RWPE1 (cell line): ENCODE data around the gene ACR.
"Not testable (repeated sequence)": the region's sequence is repeated elsewhere in the genome, so short reads cannot be mapped to it uniquely, and the experiment has no call there.

ENCODE experiments used
- CTCF ChIA-PET: fragments of 350-600 bp; sonication (Branson Sonifier 250); formaldehyde crosslinking; extraction: SDS; loops from one replicate; lab custom pipeline; 2021; lab: Yijun Ruan, JAX
- POLR2A ChIA-PET: fragments of 400-600 bp; formaldehyde crosslinking; extraction: SDS; loops from one replicate; lab custom pipeline; 2020; ENCODE audit warnings: antibody characterized with exemption; ENCODE audit not compliant: low non-redundant PET; lab: Yijun Ruan, JAX
- DNase-seq: peaks from one replicate; pipeline ENCODE4 v3.0.0; 2012; ENCODE audit warnings: low spot score
- H3K27ac ChIP-seq: fragments of 450-650 bp; 2 replicates; pipeline ENCODE4 v1.5.1; 2017
- TF ChIP-seq, protein P1 (sequence below): fragments of 450-650 bp; conservative IDR thresholded peaks from 2 replicates; pipeline ENCODE4 v1.5.1; 2017; ENCODE audit warnings: low read depth, mild to moderate bottlenecking

Gene ACR

DNA sequence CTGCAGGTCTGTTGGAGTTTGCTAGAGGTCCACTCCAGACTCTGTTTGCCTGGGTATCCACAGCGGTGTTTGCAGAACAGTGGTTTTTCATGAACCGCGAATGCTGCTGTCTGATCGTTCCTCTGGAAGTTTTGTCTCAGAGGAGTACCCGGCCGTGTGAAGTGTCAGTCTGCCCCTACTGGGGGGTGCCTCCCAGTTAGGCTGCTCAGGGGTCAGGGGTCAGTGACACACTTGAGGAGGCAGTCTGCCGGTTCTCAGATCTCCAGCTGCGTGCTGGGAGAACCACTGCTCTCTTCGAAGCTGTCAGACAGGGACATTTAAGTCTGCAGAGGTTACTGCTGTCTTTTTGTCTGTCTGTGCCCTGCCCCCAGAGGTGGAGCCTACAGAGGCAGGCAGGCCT lies 18.4 kb downstream of the ACR start:
- CTCF ChIA-PET, POLR2A ChIA-PET, DNase-seq, H3K27ac ChIP-seq: not testable (repeated sequence)

DNA sequence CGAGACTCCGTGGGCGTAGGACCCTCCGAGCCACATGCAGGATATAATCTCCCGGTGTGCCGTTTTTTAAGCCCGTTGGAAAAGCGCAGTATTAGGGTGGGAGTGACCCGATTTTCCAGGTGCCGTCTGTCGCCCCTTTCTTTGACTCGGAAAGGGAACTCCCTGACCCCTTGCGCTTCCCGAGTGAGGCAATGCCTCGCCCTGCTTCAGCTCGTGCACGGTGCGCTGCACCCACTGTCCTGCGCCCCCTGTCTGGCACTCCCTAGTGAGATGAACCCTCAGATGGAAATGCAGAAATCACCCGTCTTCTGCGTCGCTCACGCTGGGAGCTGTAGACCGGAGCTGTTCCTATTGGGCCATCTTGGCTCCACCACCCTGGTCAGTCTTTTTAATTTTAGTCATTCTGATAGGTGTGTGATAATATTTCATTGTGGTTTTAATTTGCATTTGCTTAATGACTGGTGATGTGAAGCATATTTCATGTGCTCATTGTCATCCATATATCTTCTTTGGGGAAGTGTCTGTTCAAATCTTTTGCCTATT lies 19.0 kb downstream of the ACR start:
- TF ChIP-seq, protein P1, sequence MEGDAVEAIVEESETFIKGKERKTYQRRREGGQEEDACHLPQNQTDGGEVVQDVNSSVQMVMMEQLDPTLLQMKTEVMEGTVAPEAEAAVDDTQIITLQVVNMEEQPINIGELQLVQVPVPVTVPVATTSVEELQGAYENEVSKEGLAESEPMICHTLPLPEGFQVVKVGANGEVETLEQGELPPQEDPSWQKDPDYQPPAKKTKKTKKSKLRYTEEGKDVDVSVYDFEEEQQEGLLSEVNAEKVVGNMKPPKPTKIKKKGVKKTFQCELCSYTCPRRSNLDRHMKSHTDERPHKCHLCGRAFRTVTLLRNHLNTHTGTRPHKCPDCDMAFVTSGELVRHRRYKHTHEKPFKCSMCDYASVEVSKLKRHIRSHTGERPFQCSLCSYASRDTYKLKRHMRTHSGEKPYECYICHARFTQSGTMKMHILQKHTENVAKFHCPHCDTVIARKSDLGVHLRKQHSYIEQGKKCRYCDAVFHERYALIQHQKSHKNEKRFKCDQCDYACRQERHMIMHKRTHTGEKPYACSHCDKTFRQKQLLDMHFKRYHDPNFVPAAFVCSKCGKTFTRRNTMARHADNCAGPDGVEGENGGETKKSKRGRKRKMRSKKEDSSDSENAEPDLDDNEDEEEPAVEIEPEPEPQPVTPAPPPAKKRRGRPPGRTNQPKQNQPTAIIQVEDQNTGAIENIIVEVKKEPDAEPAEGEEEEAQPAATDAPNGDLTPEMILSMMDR, result peak; percentile 49
- CTCF ChIA-PET, result interaction anchor here (0.6 kb wide), 1 partner anchor 72 kb away, joined by 3 read pairs; no protein-coding TSS in a partner anchor
- POLR2A ChIA-PET, DNase-seq: not testable (repeated sequence)
- peak overlapping the region; percentile 75 for H3K27ac ChIP-seq

DNA sequence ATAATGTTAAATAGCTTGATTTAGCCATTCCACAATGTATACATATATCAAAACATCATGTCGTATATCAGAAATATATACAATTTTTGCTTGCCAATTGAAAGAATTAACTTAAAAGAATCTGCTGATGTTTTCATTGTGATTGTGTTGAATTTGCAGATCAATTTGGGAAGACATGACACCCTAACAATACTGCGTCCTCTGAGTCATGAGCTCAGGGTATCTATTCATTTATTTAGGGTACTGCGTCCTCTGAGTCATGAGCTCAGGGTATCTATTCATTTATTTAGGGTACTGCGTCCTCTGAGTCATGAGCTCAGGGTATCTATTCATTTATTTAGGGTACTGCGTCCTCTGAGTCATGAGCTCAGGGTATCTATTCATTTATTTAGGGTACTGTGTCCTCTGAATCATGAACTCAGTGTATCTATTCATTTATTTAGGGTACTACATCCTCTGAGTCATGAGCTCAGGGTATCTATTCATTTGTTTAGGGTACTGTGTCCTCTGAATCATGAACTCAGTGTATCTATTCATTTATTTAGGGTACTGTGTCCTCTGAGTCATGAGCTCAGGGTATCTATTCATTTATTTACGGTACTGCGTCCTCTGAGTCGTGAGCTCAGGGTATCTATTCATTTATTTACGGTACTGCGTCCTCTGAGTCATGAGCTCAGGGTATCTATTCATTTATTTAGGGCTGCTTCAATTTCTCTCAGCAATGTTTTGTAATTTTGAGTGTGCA lies 21.8 kb downstream of the ACR start:
- POLR2A ChIA-PET, H3K27ac ChIP-seq, DNase-seq, CTCF ChIA-PET: not testable (repeated sequence)

DNA sequence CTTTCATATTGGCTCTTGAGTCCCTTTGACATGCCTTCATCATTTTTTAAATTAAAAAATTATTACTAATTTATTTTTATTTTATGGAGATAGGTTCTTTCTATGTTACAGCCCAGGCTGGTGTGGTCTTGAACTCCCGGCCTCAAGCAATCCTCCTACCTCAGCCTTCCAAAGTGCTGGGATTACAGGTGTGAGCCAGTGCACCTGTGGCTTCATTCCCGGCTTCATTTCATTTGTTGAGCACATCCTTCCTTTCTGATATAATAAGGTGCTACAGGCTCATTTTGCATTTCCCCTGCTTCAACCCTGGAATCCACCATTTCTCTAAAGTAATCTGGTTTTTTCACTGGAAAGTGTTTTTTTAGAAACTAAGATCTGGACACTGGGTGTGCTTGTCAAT lies 23.8 kb downstream of the ACR start:
- POLR2A ChIA-PET, H3K27ac ChIP-seq, DNase-seq, CTCF ChIA-PET: not testable (repeated sequence)

DNA sequence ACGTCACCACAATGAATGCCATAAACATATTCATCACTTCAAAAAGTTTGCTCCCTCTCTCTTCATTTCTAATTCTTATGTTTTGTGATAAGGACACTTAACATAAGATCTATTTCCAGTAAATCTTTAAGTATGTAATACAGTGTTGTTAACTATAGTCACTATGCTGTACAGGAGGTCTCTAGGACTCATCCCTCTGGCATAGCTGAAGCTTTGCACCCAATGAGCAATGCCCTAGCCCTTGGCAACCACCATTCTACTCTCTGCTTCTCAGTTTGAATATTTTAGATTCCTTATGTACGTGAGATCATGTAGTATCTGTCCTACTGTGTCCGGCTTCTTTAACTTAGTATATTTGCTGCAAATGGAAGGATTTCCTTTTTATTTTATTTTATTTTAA lies 26.3 kb downstream of the ACR start:
- POLR2A ChIA-PET, CTCF ChIA-PET, H3K27ac ChIP-seq, DNase-seq: not testable (repeated sequence)

DNA sequence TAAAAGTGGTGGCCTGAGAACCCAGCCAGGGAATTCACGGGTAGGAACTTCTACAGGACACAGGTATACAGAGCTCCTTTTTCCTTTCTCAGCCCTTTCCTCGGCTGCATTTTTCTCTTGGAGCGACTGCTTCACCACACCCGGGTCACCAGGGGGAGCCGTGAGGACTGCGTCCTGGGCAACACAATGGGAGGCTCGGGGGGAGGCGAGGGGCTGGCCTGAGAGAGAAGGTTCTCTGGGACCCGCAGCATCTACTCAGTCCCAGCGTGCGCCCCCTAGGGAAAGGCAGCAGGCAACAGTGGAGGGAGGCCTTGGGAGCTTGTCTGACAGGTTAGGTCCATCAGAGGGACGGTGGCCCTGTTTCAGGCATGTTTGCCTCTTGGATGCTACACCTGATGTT lies 37.1 kb downstream of the ACR start:
- peak; percentile 1 for DNase-seq
- POLR2A ChIA-PET, H3K27ac ChIP-seq: not testable (repeated sequence)
- CTCF ChIA-PET, result interaction anchor here (0.5 kb wide), 1 partner anchor 58 kb away, joined by 3 read pairs; no protein-coding TSS in a partner anchor
- TF ChIP-seq, protein P1, result peak; percentile 48

DNA sequence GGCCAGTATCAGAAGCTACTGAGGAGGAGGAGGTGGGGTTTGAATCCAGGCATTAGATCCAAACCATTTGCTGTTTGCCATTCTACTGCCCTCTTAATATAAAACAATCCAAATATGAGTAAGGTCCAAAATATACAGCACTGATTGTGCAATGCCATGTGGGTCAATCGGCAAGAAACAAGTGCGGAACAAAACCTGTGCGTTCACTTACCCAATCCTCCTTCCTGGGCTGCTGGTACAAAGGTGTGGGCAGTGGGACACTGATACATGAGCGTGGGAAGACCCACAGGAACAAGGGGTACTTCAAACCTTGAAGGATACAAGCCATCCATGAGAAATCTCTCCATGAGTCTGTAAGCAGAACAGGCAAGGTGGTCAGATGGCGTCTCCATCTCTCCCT lies 39.6 kb downstream of the ACR start:
- H3K27ac ChIP-seq, POLR2A ChIA-PET, DNase-seq, CTCF ChIA-PET: not testable (repeated sequence)

DNA sequence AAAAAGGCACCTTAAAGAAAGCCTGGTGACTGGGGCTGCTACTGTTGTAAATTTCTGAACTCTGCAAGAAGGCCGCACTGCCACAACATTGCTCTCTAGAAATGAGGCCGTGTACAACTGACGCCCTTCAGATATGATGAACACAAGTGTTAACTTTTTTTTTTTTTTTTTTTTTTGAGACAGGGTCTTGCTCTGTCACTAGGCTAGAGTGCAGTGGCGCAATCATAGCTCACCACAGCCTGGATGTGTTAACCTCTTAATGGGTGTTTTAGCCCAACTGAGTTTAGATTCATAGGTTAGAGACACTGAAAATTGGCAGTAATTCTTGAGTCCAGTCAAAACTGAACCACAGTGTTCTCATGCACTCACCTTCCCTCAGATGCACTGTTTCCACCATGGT lies 42.2 kb downstream of the ACR start:
- POLR2A ChIA-PET, DNase-seq, CTCF ChIA-PET, H3K27ac ChIP-seq: not testable (repeated sequence)

DNA sequence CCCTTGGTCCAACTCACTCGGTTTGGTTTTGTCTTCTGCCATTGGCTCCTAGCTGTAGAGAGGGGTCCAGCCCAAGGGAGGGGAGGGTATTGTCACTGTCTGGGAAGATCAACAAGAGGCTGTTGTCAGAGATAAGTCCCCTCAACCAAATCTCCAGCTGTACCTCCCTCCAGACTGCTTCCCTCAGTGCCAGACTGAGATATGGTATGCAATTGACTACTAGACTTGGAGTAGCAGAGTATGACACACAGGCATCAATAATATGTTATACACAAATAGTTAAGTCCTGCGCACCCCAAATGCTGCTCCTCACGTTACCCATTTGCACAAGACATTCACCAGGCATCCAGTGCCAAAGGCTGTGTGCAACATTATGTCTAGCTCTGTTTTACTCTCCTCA lies 44.2 kb downstream of the ACR start:
- DNase-seq, CTCF ChIA-PET, POLR2A ChIA-PET, H3K27ac ChIP-seq: not testable (repeated sequence)

DNA sequence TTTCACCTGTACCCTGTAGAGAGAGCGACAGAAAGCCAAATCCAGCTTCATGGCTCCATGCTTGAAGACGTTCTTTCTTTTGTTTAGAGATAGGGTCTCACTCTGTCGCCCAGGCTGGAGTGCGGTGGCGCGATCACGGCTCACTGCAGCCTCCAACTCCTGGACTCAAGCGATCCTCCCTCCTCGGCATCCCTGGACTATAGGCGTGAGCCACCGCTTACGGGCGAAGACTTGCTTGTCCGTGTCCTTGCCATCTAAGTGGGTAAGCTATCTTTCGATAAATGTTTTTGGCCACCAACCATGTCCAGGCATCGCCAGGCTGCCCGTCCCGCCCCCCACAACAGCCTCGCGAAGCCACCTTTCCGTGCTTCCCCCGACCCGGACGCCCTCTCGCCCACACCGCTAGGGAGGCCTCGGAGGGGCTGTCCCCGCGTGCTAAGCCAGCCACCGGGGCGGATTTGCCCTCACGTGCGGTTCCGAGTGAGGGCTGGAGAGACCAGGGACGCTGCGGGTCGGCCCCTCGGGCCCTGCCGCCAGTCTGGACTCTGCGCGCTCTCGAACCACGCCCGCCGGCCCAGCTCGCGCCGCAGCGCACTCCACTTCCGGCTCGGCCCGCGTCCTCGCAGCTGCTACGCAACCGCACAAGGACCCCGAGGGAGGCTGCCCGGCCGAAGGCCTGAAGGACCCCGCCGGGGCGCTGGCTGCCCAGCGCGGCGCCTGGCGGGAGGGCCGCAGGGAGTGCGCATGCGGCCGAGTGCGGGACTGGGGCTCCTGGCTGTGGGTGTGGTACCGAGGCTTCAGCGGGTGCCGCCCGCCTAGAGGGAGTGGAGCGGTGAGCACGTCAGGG lies 45.3 kb downstream of the ACR start, which contains the start of gene RABL2B:
TSS of gene RABL2B (minus strand) at position 604 of the 847 bp plus-strand sequence. CDS start 1,342 bp downstream, outside the sequence.
- CTCF ChIA-PET, DNase-seq, H3K27ac ChIP-seq, POLR2A ChIA-PET: not testable (repeated sequence)

DNA sequence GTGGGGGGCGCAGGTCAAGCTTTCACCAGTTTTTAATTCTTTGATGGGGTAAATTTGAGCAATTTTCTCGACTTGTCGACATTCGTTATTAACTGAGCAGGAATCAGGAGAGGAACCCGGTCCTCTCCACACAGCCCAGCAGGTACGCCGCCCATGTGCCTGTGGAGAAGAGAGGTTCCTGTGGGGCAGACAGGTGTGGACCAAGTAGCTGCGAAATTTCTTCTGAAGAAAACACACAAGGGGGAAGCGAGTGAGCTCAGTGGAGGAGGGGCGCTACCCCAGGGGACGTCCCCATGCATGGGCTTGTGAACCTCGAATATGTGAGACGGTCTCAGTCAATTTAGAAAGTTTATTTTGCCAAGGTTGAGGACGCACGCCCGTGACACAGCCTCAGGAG lies 45.9 kb downstream of the ACR start:
- DNase-seq, H3K27ac ChIP-seq, POLR2A ChIA-PET, CTCF ChIA-PET: not testable (repeated sequence)

DNA sequence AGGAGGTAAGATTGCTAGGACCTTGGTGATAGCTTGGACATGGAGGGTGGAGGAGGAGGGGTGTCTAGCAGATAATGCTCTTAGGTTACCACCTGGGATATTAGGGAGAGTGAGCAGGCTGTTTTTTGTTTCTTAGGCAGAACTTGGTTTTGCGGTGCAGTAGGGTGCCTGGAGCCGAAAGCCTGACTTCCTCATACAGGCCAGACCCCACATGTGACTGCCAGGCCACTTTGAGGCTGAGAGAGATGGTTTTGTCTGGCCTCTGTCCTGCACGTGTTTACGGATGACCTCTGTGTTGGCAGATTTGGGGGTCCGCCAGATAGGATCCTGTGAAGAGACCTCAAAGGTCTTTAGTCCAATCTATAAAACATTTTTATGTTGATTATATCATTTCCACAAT lies 47.3 kb downstream of the ACR start:
- DNase-seq, POLR2A ChIA-PET, CTCF ChIA-PET: not testable (repeated sequence)

DNA sequence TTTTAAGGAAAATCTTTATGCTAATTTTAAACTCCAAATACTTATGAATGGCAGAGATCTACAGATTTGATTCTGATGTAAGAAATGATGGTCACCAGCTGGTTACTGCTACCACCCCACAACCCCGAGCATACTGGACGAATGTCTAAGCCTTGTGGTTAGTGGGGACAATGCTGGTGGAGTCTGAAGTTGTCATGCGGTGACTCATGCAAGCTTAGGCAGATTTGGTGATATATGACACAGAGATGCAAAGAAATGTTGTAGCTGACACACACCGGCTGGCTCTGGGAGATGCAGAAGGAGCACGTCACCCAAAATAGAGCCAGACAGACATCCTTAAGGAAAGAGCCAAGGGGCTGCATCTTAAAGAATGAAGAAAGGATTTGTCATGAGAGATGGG lies 48.9 kb downstream of the ACR start:
- POLR2A ChIA-PET, DNase-seq, CTCF ChIA-PET: not testable (repeated sequence)

More for the DNA sequence above, 47.3 kb downstream of the ACR start:
- H3K27ac ChIP-seq, result not testable (repeated sequence)

More for the DNA sequence above, 48.9 kb downstream of the ACR start:
- H3K27ac ChIP-seq, result not testable (repeated sequence)
